ENCODE data around the gene KIF16B.

DNA sequence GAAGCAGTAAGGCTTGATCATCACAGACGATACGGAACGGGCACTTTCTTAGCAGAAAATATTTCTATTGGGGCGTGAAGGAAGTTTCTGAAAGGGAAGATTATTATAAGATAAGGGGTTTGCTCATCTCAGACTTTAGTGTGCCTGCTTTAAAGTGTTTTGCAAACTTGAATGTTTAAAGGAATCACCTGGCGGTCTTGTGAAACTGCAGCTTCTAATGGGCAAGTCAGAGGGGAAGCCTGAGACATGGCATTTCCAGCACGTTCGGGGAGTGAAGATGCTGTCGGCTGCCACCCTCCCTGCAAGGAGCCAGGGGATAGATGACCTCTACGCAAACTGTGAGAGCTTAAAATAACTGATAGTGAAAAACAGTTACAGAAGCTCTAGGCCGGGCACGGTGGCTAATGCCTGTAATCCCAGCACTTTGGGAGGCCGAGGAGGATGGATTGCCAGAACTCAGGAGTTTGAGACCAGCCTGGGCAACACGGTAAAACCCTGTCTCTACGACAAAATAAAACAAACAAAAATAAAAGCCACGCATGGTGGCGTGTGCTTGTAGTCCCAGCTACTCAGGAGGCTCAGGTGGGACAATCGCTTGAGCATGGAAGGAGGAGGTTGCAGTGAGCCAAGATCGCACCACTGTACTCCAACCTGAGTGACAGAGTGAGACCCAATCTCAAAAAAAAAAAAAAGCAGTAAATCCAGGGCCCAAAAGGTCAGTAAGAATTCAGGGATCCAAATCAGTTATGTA lies 2.3 kb upstream of the KIF16B start:
- TF ChIP-seq, protein P1, sequence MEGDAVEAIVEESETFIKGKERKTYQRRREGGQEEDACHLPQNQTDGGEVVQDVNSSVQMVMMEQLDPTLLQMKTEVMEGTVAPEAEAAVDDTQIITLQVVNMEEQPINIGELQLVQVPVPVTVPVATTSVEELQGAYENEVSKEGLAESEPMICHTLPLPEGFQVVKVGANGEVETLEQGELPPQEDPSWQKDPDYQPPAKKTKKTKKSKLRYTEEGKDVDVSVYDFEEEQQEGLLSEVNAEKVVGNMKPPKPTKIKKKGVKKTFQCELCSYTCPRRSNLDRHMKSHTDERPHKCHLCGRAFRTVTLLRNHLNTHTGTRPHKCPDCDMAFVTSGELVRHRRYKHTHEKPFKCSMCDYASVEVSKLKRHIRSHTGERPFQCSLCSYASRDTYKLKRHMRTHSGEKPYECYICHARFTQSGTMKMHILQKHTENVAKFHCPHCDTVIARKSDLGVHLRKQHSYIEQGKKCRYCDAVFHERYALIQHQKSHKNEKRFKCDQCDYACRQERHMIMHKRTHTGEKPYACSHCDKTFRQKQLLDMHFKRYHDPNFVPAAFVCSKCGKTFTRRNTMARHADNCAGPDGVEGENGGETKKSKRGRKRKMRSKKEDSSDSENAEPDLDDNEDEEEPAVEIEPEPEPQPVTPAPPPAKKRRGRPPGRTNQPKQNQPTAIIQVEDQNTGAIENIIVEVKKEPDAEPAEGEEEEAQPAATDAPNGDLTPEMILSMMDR (IDR thresholded peaks at IDR 0.05), result no peak
- TF ChIP-seq POLR2A (IDR thresholded peaks at IDR 0.05), result no peak
